Stromal cell of bone marrow (primary cell): ENCODE measurements around the gene LRRC45.
"Not testable (repeated sequence)": the region's sequence is repeated elsewhere in the genome, so short reads cannot be mapped to it uniquely, and the experiment has no call there.

ENCODE experiments used
- DNase-seq: peaks from one replicate; pipeline ENCODE4 v3.0.0-alpha.2; 2012; ENCODE audit warnings: low read depth

LRRC45 gene

GRCh38 chr17:82034371-82035011, 11.4 kb downstream of the LRRC45 start:
- no peak for DNase-seq

- no peak for DNase-seq
Observed at GRCh38 chr17:82035488-82035887, 12.4 kb downstream of the LRRC45 start.

GRCh38 chr17:82035956-82036633, 13.0 kb downstream of the LRRC45 start:
- DNase-seq = no peak

- DNase-seq = no peak
Observed at GRCh38 chr17:82036634-82037091, 13.6 kb downstream of the LRRC45 start.

DNA sequence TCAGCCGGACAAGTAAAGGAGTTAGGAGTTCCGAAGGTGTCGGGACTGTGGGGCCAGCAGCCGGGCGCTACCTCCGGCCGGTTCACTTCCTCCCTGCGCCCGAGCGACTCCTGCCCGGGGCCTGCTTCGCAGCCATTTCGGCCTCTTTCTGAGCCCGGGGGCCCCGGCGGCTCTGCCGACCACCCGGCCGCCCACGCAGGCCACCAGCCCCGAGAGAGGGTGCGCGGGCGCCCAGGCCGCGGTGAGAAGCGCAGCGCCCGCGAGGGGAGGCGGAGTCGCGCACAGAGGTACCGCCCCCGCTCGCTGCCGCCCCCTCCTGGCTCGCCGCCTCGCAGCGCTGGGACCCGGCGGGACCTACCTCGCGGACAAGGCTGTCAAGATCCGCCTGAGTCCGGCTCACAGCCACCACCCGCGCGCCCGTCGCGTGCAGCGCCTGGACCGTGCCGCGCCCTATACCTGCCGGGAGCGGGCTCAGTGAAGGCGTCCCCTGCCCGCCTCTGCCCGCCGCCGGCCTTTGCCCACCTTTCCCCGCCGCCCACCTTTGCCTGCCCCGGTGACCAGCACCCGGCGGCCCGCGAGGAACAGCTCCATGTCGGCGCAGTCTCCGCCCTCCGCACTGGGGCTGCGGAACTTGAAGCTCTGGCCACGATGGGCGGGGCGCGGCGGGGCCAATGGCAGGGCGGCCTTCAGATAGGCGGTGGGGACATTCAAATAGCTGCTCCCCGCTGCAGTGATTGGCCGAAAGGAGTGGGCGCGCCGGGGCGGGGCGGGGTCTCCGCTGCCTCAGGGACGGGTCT, 14.2 kb downstream of the LRRC45 start, which contains the start of gene DCXR:
Gene DCXR, minus strand, starts transcription at position 606 of the 797 bp plus-strand sequence. Its CDS starts 15 bp downstream, at position 591.
- peak; percentile 89 for DNase-seq

GRCh38 chr17:82037889-82038195, 14.7 kb downstream of the LRRC45 start:
- no peak for DNase-seq

- not testable (repeated sequence) for DNase-seq
Observed at GRCh38 chr17:82038796-82039409, 15.8 kb downstream of the LRRC45 start.

DNA sequence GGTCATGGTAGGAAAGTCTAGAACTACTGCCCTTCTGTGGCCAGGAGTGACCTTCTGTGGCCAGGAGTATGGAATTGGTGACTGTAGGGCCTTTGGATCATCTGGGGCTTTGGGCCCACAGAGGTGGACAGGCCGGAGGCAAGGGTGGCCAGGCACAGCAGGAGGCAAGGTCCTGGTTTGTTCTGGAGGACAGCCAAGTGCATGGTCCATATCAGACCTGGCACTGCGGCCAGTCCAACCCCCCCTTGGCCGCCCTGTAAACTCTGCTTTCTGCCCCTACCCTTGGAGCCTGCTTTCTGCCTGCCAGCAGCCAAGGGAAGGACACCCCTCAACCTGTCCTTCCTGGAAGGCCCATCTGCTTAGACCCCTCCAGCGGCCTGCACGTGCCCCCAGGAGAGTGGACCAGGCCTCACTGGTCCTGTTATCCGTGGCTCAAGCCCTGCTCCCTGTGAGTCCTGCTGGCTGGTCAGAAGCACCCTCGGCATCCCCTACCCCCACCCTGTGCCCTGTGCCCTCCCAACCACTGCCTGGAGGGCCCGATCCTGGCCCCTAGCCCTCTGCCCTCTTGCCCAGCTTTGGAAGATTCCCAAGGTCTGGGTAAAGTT, 16.7 kb downstream of the LRRC45 start:
- no peak for DNase-seq

DNA sequence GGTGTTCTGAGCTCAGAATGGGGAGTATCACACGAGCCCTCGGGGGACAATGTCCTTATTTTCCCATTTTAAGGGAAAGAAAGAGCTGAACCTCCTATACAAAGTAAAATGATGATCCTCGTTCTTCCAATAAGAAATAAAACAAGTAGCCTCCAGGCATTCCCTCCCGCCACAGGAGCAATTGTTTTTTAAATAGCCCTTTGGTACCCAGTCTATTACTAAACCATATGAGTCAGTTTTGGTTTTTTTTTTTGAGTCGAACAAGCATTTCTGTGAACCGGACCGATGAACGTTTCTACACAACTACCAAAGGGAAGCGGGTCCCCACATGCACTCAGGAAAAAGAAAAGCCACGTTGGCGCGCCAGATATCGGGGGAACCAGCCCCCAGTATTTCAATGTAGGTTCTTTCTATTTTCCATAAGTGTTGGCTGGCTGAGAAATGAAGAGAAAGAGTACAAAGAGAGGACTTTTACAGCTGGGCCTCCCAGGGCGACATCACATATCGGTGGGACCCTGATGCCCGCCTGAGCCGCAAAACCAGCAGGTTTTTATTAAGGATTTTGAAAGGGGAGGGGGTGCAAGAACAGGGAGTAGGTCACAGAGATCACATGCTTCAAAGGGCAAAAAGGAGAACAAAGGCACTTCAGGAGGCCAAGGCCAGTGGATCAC, 18.2 kb downstream of the LRRC45 start:
- DNase-seq = no peak

GRCh38 chr17:82042649-82043048, 19.5 kb downstream of the LRRC45 start:
- DNase-seq = no peak

GRCh38 chr17:82043507-82043906, 20.4 kb downstream of the LRRC45 start:
- no peak for DNase-seq

GRCh38 chr17:82045936-82046484, 22.9 kb downstream of the LRRC45 start:
- DNase-seq = no peak

DNA sequence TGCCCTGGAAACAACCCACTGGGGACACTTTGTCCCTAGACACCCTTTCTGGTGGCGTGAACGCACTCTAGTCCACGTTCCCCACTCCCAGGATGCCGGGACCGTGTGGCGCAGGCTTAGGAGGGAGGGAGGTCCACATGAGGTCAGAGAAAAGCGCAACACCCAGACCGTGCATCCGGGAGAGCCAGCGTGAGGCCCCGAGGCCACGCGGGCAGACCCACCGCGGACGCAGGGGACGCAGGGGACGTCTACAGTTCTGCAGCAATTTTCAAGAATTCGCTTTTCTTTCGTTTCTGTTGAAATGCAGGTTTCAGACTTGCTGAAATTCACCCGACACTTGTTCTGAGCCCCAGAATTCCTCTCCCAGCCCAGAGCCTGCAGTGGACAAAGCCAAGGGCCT, 23.8 kb downstream of the LRRC45 start:
- DNase-seq = no peak

DNA sequence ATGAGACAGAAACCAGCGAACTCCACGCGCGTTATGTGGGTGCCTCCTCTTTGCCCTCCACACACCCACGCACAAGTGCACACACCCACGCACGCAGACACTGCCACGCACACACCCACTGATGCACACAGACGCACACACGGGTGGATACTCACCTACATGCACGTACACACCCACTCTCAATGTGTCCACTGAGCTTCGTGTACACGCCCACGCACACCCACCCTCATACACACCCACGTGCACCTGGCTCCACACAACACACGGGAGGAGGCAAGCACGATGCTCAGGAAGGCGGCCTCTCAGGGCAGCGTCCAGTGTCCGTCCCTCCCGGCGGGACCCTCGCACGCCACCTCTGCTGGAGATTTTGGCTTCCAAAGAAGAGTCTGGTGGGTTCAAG, 24.3 kb downstream of the LRRC45 start:
- no peak for DNase-seq

DNA sequence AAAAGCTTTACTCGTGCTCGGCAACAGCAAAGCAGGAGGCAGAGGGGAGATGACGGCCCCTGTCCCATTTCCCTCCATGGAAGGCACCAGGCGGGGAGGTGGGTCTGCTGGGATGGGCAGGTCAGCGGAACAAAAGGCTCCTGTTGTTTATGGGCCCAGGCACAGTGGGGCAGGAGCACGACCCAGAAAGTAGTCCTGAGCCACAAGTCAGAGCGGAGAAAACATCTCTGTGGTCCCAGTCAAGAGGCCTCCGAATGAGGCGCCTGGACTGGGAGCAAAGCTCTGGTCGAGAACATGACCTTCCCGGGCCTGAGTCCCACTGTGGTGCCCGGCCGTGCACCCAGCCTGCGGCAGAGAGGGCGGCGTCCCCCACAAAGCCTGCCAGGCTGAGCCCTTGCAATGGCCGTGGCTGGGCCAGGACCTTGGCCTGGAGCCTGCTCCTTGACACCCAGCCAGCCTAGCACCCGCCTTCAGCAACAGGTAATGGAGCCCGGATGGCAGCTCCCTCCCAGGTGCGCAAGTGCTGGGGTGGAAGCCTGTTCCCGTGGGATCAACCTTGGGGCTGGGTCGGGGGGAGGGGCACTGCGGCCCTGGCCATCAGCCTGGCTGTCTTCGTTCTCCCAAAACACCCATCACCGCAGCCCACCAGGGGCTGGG, 24.9 kb downstream of the LRRC45 start:
- no peak for DNase-seq

GRCh38 chr17:82048571-82048971, 25.5 kb downstream of the LRRC45 start:
- no peak for DNase-seq

DNA sequence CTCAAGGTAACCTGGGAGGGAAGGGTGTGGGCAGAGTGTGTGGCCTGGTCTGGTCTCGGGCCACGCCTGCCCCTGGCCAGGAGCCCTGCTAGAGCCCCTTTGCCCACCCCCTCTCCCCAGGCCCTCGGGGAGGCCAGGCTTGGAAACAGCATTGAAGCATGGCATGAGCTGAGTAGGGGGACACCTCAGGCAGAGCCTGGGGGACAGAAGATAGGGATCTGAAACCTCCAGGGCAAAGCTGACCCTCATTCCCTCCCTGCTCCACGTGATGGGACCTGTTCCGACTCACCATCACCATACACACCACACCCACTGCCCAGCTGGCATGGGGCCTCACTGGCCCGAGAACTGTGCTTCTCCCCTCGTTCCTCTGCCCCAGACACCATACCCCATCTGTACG, 26.0 kb downstream of the LRRC45 start:
- no peak for DNase-seq

- DNase-seq = no peak
Observed at GRCh38 chr17:82049521-82049971, 26.4 kb downstream of the LRRC45 start.

- DNase-seq = no peak
Observed at GRCh38 chr17:82050152-82050760, 27.2 kb downstream of the LRRC45 start.
